Esophagus squamous epithelium (tissue), 4 donors: ENCODE data around the gene MYH15.

Experiments
- POLR2A ChIP-seq, 4 donors: fragments of 450-650 bp; IDR thresholded peaks; one replicate each; pipeline ENCODE4 v1.6.1; 2017; ENCODE audit warnings: antibody characterized with exemption in 4 of 4, mild to moderate bottlenecking in 4 of 4, moderate library complexity in 3 of 4
- TF ChIP-seq, protein P1 (sequence below), 6 experiments: fragments of 450-650 bp in 4 of 6; fragments of 200-600 bp in 2 of 6; sonication (generic) in 2 of 6; IDR thresholded peaks; one replicate each; pipeline ENCODE4 v1.5.1; 2016 to 2019; ENCODE audit warnings: antibody characterized with exemption in 6 of 6, mild to moderate bottlenecking in 4 of 6, moderate library complexity in 4 of 6

DNA sequence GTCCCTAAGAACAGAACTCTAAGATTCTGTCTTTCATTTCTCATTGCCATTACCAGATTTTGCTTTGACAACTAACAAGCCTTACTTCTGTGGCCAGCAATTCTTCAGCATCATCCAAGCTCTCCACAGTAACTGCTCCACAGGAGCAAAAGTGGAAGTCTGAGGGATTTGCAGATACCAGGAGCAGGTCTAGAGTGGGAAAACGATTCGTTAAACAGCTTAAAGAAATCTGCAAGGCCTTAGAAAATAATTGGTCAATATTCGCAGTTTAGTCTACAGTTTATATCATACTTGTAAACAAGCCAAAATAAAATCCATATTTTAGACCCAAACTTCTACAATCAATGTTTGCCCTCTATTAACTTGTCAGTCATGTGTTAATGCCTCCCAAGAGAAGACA, 24.1 kb downstream of the MYH15 start:
- TF ChIP-seq POLR2A (IDR thresholded peaks at IDR 0.05): no peak
- TF ChIP-seq, protein P1, sequence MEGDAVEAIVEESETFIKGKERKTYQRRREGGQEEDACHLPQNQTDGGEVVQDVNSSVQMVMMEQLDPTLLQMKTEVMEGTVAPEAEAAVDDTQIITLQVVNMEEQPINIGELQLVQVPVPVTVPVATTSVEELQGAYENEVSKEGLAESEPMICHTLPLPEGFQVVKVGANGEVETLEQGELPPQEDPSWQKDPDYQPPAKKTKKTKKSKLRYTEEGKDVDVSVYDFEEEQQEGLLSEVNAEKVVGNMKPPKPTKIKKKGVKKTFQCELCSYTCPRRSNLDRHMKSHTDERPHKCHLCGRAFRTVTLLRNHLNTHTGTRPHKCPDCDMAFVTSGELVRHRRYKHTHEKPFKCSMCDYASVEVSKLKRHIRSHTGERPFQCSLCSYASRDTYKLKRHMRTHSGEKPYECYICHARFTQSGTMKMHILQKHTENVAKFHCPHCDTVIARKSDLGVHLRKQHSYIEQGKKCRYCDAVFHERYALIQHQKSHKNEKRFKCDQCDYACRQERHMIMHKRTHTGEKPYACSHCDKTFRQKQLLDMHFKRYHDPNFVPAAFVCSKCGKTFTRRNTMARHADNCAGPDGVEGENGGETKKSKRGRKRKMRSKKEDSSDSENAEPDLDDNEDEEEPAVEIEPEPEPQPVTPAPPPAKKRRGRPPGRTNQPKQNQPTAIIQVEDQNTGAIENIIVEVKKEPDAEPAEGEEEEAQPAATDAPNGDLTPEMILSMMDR (IDR thresholded peaks at IDR 0.05): no peak
